ENCODE data around the gene MEFV. TPM values are rescaled to one million over a fixed set of nuclear protein-coding genes. Genes with fewer than 3 reads are reported as not detected.
"Not testable (repeated sequence)": the region's sequence is repeated elsewhere in the genome, so short reads cannot be mapped to it uniquely, and the experiment has no call there.

The MEFV gene
- total RNA-seq, 4 donors from 2014 or later: 0.80 to 3.3 (median 1.8) TPM

GRCh38 chr16:3202903-3203539 lies 53.4 kb downstream of the MEFV start:
- no peak overlapping the region for H3K4me3 ChIP-seq (ENCODE audit: low read depth, poor library complexity, severe bottlenecking)
- intact Hi-C loops (cut with DNase I; ENCODE audit: low total_unique reads): no loop called here
- 69 to 76% methylated on average over 6 of the region's 6 CpGs for WGBS, 2 donors
- no peak for TF ChIP-seq POLR2A (IDR thresholded peaks at IDR 0.05)
- no peak for TF ChIP-seq CTCF (IDR thresholded peaks at IDR 0.05)
- no peak for DNase-seq (ENCODE audit: low spot score in 2 of 2)

- DNase-seq (ENCODE audit: low spot score in 2 of 2): no peak
- WGBS, 2 donors: 81 to 83% methylated on average over 13 of the region's 13 CpGs
- intact Hi-C loops (cut with DNase I; ENCODE audit: low total_unique reads): no loop called here
- H3K4me3 ChIP-seq (ENCODE audit: low read depth, poor library complexity, severe bottlenecking): no peak overlapping the region
- no peak for TF ChIP-seq CTCF (IDR thresholded peaks at IDR 0.05)
- no peak for TF ChIP-seq POLR2A (IDR thresholded peaks at IDR 0.05)
These were observed 57.9 kb downstream of the MEFV start for GRCh38 chr16:3198334-3199072.

- 40 to 59% methylated on average over 3 of the region's 3 CpGs for WGBS, 2 donors
- DNase-seq (ENCODE audit: low spot score in 2 of 2); intact Hi-C loops (cut with DNase I; ENCODE audit: low total_unique reads); H3K4me3 ChIP-seq (ENCODE audit: low read depth, poor library complexity, severe bottlenecking): not testable (repeated sequence)
These were observed 58.6 kb downstream of the MEFV start for GRCh38 chr16:3197694-3198333.

- WGBS, 2 donors: 68 to 74% methylated on average over 10 of the region's 10 CpGs
- DNase-seq (ENCODE audit: low spot score in 2 of 2): no peak
- intact Hi-C loops (cut with DNase I; ENCODE audit: low total_unique reads): no loop called here
- TF ChIP-seq POLR2A (IDR thresholded peaks at IDR 0.05) (no peak), CTCF (IDR thresholded peaks at IDR 0.05) (no peak)
- H3K4me3 ChIP-seq (ENCODE audit: low read depth, poor library complexity, severe bottlenecking): no peak overlapping the region
These were observed 60.5 kb downstream of the MEFV start for GRCh38 chr16:3195975-3196374.

- intact Hi-C loops (cut with DNase I; ENCODE audit: low total_unique reads): no loop called here
- no peak overlapping the region for H3K4me3 ChIP-seq (ENCODE audit: low read depth, poor library complexity, severe bottlenecking)
- WGBS, 2 donors: 74 to 75% methylated on average over 20 of the region's 20 CpGs
- DNase-seq (ENCODE audit: low spot score in 2 of 2): no peak
- TF ChIP-seq POLR2A (IDR thresholded peaks at IDR 0.05) (no peak), CTCF (IDR thresholded peaks at IDR 0.05) (no peak)
These were observed 61.6 kb downstream of the MEFV start for GRCh38 chr16:3194792-3195191.

Measured in lower leg skin (tissue), 4 donors.